Hepatocyte (in vitro differentiated cells): Measurements from ENCODE around the gene WDFY4.

Source experiments
- CTCF ChIP-seq: fragments of 200-600 bp; sonication (generic); IDR thresholded peaks from 2 replicates; pipeline ENCODE4 v1.5.1; 2016; ENCODE audit warnings: antibody characterized with exemption, mild to moderate bottlenecking; ENCODE audit not compliant: poor library complexity
- EZH2 ChIP-seq: fragments of 200-600 bp; sonication (generic); IDR thresholded peaks from 2 replicates; pipeline ENCODE4 v1.6.1; 2016; ENCODE audit warnings: antibody characterized with exemption, mild to moderate bottlenecking, borderline replicate concordance
- EZH2phosphoT487 ChIP-seq: fragments of 200-600 bp; sonication (generic); IDR thresholded peaks from one replicate; pipeline ENCODE4 v1.6.1; 2018; ENCODE audit warnings: antibody characterized with exemption, mild to moderate bottlenecking, low read depth, moderate library complexity; ENCODE audit not compliant: unreplicated experiment, severe bottlenecking

- TF ChIP-seq CTCF (no peak), EZH2 (no peak), EZH2phosphoT487 (no peak)
Measured at GRCh38 chr10:48804740-48805182, 120.1 kb downstream of the WDFY4 start.
